ENCODE results near the gene ROMO1.
"Not testable (repeated sequence)": the region's sequence is repeated elsewhere in the genome, so short reads cannot be mapped to it uniquely, and the experiment has no call there.

The ROMO1 gene

DNA sequence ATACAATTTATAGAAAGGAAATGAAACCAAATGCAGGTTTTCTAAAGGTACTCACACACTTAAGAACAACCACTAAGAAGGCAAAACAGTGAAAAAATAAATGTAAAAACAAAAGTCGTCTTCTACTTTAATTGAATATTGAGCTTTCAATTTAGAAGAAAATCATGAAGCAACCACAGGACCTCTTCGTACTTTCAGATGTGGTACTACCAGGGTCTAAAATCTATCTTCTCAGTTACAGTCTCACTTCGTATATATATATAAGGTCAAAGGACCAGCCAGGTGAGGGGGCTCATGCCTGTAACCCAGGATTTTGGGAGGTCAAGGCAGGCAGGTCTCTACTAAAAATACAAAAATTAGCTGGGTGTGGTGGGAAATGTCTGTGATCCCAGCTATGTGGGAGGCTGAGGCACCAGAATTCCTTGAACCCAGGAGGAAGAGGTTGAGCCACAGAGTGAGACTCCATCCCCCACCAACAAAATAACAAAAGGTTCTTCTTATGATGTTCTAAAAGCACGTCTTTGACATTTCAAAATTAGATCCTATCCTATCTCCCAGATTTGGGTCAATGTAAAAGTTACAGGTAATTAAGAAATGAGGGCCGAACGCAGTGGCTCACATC, 12.5 kb downstream of the ROMO1 start:
- no peak for DNase-seq

DNA sequence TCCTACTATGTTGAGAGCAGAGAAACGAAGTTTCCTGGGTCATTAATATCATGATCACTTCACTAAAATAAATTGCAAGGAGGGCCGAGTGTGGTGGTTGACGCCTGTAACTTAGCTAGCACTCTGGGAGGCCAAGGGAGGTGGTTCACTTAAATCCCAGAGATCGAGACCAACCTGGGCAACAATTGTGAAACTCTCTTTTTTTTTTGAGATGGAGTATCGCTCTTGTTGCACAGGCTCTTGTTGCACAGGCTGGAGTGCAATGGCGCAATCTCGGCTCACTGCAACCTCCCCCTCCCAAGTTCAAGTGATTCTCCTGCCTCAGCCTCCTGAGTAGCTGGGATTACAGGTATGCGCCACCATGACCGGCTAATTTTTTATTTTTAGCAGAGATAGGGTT, 13.9 kb downstream of the ROMO1 start:
- not testable (repeated sequence) for DNase-seq

DNA sequence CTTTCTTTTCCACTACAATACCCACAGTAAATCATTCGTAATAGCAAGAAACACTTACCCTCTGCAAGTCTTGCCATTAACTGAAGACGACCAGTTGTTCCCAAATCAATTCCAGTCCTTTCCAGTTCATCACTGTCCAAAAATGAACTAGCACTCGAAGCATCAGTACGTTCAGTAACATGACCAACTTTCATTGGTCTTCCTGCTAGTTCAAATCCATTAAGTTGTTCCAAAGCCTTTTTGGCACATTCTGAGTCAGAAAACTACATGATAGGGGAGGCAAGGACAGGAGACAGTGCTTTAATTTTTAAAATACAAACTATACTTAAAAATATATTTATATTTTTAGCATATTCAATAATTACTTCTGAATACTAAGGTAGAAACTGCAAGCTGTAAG, 14.9 kb downstream of the ROMO1 start:
- no peak for DNase-seq

GRCh38 chr20:35715652-35716051, 16.4 kb downstream of the ROMO1 start:
- no peak for DNase-seq

- no peak for DNase-seq
These were observed 17.1 kb downstream of the ROMO1 start for GRCh38 chr20:35716330-35716729.

DNA sequence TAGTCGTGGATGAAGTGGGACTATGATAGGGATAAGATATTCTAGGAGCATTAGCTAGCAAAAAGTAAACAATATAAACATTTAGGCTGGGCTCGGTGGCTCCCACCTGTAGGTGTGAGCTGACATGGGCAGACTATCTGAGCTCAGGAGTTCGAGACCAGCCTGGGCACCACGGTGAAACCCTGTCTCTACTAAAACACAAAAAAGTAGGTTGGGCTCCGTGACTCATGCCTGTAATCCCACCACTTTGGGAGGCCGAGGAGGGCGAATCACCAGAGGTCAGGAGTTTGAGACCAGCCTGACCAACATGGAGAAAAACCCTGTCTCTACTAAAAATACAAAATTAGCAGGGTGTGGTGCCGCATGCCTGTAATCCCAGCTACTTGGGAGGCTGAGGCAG, 19.1 kb downstream of the ROMO1 start:
- DNase-seq, result not testable (repeated sequence)

DNA sequence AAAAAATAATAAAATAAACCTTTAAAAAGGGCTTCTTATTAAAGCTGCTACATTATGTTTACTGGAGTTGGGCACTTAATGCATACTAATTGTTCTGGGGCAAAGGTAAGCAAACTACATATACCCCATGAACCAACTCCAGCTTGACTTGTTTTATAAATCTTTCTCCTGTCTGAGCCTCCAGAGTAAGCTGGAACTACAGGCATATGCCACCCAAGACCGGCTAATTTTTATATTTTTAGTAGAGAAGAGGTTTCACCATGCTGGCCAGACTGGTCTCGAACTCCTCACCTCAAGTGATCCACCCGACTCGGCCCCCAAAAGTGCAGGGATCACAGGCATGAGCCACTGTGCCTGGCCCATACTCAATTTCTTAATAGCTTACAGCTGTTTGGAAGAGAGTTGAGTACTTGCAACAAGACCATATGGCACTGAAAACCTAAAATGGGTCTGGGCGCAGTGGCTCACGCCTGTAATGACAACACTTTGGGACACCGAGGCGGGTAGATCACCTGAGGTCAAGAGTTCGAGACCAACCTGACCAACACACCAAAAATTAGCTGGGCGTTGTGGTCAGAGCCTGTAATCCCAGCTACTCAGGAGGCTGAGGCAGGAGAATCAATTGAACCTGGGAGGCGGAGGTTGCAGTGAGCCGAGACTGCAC, 19.9 kb downstream of the ROMO1 start:
- DNase-seq, result no peak

GRCh38 chr20:35719717-35720116, 20.5 kb downstream of the ROMO1 start:
- no peak for DNase-seq

- DNase-seq, result no peak
These were observed 21.2 kb downstream of the ROMO1 start for GRCh38 chr20:35720165-35721123.

DNA sequence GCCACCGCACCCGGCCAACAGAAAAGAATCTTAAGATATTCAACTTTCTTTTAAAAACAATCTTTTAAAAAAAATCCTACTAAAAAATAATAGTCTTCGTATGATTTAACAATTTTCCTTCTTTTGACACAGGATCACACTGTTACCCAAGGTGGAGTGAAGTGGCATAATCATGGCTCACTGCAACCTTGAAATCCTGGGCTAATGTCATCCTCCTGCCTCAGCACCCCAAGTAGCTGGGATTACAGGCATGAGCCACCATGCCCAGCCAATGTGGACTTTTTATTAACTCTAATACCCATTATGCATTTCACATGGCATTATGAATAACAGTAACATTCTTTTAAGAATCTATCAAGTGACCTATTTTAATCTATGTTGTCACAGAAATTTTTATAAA, 22.0 kb downstream of the ROMO1 start:
- DNase-seq, result no peak

DNA sequence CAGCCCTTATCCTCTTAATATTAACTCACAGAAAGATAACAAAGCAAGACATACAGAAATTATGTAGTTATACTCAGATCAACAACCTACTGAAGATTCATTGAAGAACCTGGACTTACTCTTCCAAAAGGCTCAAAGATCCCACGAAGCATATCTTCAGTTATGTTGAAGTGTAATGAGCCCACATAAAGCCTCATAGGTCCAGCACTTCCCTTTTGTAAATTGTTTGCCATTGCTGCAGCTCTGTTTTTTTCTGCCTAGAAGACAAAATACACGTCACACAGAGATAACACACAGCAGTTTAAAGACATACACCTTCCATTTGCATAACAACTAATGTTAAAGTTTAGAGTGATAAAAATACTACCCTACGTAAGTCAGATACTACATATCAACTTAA, 22.4 kb downstream of the ROMO1 start:
- no peak for DNase-seq

GRCh38 chr20:35723275-35723639, 24.1 kb downstream of the ROMO1 start:
- DNase-seq, result not testable (repeated sequence)

DNA sequence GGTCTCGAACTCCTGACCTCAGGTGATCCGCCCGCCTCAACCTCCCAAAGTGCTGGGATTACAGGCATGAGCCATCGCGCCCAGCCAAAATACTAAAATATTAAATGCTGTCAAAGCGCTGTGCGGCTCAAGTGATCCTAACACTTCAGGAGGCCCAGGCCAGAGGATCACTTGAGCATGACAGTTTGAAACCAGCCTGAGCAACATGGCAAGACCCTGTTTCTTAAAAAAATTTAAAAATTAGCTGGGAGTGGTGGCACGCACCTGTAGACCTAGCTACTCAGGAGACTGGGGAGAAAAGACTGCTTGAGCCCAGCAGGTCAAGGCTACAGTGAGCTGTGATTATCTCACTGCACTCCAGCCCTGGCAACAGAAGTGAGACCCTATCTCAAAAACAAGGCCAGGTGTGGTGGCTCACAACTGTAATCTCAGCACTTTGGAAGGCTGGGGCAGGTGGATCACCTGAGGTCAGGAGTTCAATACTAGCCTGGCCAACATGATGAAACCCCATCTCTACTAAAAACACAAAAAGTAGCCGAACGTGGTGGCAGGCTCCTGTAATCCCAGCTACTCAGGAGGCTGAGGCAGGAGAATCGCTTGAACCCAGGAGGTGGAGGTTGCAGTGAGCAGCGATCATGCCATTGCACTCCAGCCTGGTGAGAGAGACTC, 24.6 kb downstream of the ROMO1 start:
- DNase-seq, result not testable (repeated sequence)

DNA sequence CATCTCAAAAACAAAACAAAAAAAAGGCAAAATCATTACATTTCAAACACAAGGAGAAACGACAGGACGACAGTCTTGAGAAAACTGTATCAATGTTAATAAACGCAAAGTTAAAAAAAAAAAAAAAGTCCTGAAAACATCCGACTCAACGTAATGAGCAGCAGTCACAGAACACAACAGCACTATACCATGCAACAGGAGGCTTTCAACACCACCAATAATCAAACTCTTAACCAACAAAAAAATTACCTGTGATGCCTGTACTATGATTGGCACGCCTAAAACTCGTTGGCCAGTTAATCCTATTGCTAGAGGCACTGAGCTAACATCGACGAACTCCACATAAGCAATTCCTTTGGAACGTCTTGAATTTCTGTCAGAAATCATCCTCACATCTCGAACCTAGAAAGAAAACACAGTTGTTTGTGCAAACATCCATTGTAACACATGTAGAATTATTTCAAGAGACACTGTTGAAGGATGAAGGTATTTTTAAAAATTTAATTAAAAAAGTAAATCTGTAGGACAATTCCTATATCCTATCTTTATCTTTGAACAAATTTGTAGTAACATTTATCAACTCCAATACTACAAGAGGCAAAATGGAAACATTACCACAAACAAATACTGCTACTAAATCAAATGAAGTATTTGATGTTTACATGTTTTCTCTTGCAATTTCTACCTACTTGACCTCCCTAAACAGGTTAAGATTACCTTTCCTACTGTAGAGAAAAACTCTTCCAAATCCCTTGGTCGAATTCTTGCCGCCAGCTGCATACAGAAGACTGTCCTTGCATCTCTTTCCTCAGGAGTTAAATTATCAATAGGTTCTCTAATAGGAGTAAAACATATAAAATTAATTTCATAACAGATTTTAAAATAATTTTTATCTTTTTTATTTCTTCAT, 25.4 kb downstream of the ROMO1 start:
- no peak for DNase-seq

GRCh38 chr20:35726842-35727711, 27.9 kb downstream of the ROMO1 start:
- DNase-seq, result no peak

DNA sequence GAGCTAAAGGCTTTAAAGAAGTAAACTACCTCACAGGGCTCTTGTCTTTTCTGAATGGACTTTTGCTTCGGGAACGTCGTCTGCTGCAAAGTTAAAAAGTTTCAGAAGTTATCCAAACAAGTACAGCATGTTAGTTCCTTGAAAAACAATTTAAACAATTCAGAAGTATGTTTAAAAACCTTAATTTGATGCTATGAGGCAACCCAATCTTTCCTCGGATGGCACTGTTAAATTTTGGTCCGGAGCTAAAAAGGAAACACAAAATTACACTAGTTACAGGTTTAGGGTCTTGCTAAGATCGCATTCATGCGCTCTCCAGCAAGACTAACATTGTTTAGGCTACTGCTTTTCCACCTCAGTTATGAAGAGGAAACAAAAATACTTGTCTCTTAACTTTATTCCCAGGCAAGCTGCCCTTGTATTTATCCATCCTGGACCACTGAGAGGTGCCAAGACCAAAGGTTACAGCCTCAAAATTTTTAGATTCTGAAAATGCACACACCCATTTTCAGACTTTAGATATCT, 30.1 kb downstream of the ROMO1 start:
- no peak for DNase-seq

DNA sequence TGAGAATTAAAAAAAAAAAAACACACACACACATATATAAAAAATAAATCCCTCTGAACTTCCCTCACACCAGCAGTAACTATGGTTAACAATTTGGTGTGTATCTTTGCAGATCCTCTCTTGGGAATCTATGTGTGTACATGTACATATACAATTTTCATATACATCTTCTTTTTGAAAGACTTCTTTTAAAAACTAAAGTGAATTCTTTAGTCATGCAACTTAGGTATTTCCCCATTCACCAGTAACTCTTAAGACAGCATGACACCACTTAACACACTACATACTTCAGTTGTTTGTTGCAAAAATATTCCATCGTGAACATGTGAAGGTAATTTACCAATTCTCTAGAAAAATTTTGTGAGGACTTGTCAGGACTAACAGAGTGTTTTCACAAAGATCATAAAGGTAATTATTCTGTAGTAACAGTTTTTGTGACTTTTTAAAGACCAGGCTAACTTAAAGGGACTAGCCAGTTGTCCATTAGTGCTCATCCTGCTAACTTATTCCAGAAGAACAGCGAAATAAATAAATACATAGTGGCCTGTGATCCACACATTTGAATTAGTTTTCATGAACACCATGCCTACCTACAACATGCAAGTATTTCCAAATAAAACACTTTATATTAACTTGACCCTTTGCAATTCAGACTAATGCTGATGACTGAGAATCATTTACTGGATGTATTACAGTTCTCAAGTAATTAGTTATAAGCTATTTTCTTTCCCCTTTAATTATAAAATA, 30.8 kb downstream of the ROMO1 start:
- DNase-seq, result no peak

GRCh38 chr20:35730583-35731468, 31.6 kb downstream of the ROMO1 start:
- no peak for DNase-seq

GRCh38 chr20:35731469-35731788, 32.2 kb downstream of the ROMO1 start:
- DNase-seq, result no peak

Data from stimulated activated naive CD4-positive, alpha-beta T cell (primary cell).